HEK293 (cell line): Measurements from ENCODE around the gene WDR91.

Source experiments
- CTCF ChIA-PET: fragments of 350-600 bp; formaldehyde crosslinking; extraction: SDS; loops from one replicate; lab custom pipeline; 2021; ENCODE audit warnings: antibody characterized with exemption; lab: Yijun Ruan, JAX
- POLR2A ChIA-PET: fragments of 300-600 bp; formaldehyde crosslinking; extraction: SDS; loops from one replicate; lab custom pipeline; 2020; ENCODE audit warnings: antibody characterized with exemption, inconsistent platforms; lab: Yijun Ruan, JAX
- H3K27ac ChIP-seq: fragments of 200-500 bp; sonication (Bioruptor generic); 2 replicates; pipeline ENCODE4 v1.5.1; 2014; ENCODE audit warnings: low read depth, low read length, control low read depth, inconsistent platforms; ENCODE audit errors: extremely low read depth
- H3K36me3 ChIP-seq, 2 experiments: fragments of 200-500 bp in 1 of 2; sonication (Bioruptor generic) in 1 of 2; 1 replicate in 1 of 2; 2 replicates in 1 of 2; pipeline ENCODE4 v1.5.1; 2014 to 2017; ENCODE audit warnings: inconsistent platforms in 2 of 2, low read length in 2 of 2; ENCODE audit not compliant: control insufficient read depth in 2 of 2, insufficient read depth in 1 of 2
- H3K4me1 ChIP-seq: fragments of 200-500 bp; sonication (Bioruptor generic); 2 replicates; pipeline ENCODE4 v1.5.1; 2014; ENCODE audit warnings: mild to moderate bottlenecking, low read length, inconsistent platforms; ENCODE audit not compliant: control insufficient read depth, insufficient read depth
- H3K4me3 ChIP-seq: 2 replicates; pipeline ENCODE4 v1.5.1; 2011; ENCODE audit warnings: low read depth, mild to moderate bottlenecking, control low read depth, low read length, moderate library complexity
- H3K9me3 ChIP-seq: fragments of 200-500 bp; sonication (Bioruptor generic); 2 replicates; pipeline ENCODE4 v1.5.1; 2014; ENCODE audit warnings: low read depth, low read length, inconsistent platforms; ENCODE audit not compliant: control insufficient read depth, insufficient read depth
- EGR2 ChIP-seq: fragments of 450-650 bp; formaldehyde crosslinking; IDR thresholded peaks from 2 replicates; pipeline ENCODE4 v1.5.1; 2016; ENCODE audit warnings: low read depth, missing biosample characterization, missing genetic modification characterization
- KLF7 ChIP-seq: fragments of 450-650 bp; formaldehyde crosslinking; IDR thresholded peaks from 2 replicates; pipeline ENCODE4 v1.5.1; 2016; ENCODE audit warnings: missing biosample characterization, missing genetic modification characterization, borderline replicate concordance
- PRDM2 ChIP-seq: fragments of 450-650 bp; formaldehyde crosslinking; IDR thresholded peaks from 2 replicates; pipeline ENCODE4 v1.5.1; 2016; ENCODE audit warnings: missing biosample characterization, missing genetic modification characterization, borderline replicate concordance
- SP7 ChIP-seq: fragments of 450-650 bp; formaldehyde crosslinking; IDR thresholded peaks from 2 replicates; pipeline ENCODE4 v1.5.1; 2016; ENCODE audit warnings: missing biosample characterization, missing genetic modification characterization
- YY2 ChIP-seq: fragments of 450-650 bp; formaldehyde crosslinking; IDR thresholded peaks from 2 replicates; pipeline ENCODE4 v1.5.1; 2016; ENCODE audit warnings: missing biosample characterization, missing genetic modification characterization
- ZBTB17 ChIP-seq: fragments of 450-650 bp; formaldehyde crosslinking; IDR thresholded peaks from 2 replicates; pipeline ENCODE4 v1.5.1; 2016; ENCODE audit warnings: missing biosample characterization, missing genetic modification characterization
- ZBTB48 ChIP-seq: fragments of 450-650 bp; formaldehyde crosslinking; IDR thresholded peaks from 2 replicates; pipeline ENCODE4 v1.5.1; 2016; ENCODE audit warnings: missing biosample characterization, missing genetic modification characterization
- ZNF10 ChIP-seq: fragments of 450-650 bp; formaldehyde crosslinking; IDR thresholded peaks from 2 replicates; pipeline ENCODE4 v1.5.1; 2017; ENCODE audit warnings: missing biosample characterization, missing genetic modification characterization
- ZNF610 ChIP-seq: fragments of 450-650 bp; formaldehyde crosslinking; IDR thresholded peaks from 2 replicates; pipeline ENCODE4 v1.5.1; 2016; ENCODE audit warnings: missing biosample characterization, missing genetic modification characterization, borderline replicate concordance
- ZNF623 ChIP-seq: fragments of 450-650 bp; formaldehyde crosslinking; IDR thresholded peaks from 2 replicates; pipeline ENCODE4 v1.5.1; 2016; ENCODE audit warnings: missing biosample characterization, missing genetic modification characterization
- TF ChIP-seq, protein P1 (sequence below): fragments of 450-650 bp; formaldehyde crosslinking; IDR thresholded peaks from 2 replicates; pipeline ENCODE4 v1.5.1; 2016; ENCODE audit warnings: missing biosample characterization, missing genetic modification characterization

Gene WDR91

GRCh38 chr7:135215698-135216097 is 4.4 kb upstream of the WDR91 start (continued):
- no peak for TF ChIP-seq PRDM2
- no peak for TF ChIP-seq ZNF610
- TF ChIP-seq KLF7: no peak
- TF ChIP-seq ZNF10 (tag by site-specific recombination): no peak

GRCh38 chr7:135215180-135215579 is 3.9 kb upstream of the WDR91 start:
- CTCF ChIA-PET: interaction anchor here (0.6 kb wide), 1 partner anchor 836 kb away, joined by 4 read pairs; no protein-coding TSS in a partner anchor
- TF ChIP-seq SP7: no peak
- no peak for TF ChIP-seq EGR2 (tag by site-specific recombination)
- no peak for TF ChIP-seq ZBTB48 (tag by site-specific recombination)
- TF ChIP-seq KLF7: no peak
- no peak for TF ChIP-seq ZBTB17 (tag by site-specific recombination)
- no peak for TF ChIP-seq PRDM2
- TF ChIP-seq ZNF623 (tag by site-specific recombination): no peak
- no peak for TF ChIP-seq YY2 (tag by site-specific recombination)
- TF ChIP-seq, protein P1, sequence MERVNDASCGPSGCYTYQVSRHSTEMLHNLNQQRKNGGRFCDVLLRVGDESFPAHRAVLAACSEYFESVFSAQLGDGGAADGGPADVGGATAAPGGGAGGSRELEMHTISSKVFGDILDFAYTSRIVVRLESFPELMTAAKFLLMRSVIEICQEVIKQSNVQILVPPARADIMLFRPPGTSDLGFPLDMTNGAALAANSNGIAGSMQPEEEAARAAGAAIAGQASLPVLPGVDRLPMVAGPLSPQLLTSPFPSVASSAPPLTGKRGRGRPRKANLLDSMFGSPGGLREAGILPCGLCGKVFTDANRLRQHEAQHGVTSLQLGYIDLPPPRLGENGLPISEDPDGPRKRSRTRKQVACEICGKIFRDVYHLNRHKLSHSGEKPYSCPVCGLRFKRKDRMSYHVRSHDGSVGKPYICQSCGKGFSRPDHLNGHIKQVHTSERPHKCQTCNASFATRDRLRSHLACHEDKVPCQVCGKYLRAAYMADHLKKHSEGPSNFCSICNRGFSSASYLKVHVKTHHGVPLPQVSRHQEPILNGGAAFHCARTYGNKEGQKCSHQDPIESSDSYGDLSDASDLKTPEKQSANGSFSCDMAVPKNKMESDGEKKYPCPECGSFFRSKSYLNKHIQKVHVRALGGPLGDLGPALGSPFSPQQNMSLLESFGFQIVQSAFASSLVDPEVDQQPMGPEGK: no peak
- TF ChIP-seq, all 188 proteins: peak for 0
- Histone ChIP-seq H3K9me3 (no peaks in the 10 kb centered on the region), H3K4me3 (no peak overlapping the region), H3K27ac (no peak overlapping the region), H3K4me1 (no peaks in the 10 kb centered on the region), H3K36me3 (no peaks in the 10 kb centered on the region)
- POLR2A ChIA-PET: no interaction called here
